NCI-H1092 (cell line): ENCODE data around the gene CTAG1B.
"Not testable (repeated sequence)": the region's sequence is repeated elsewhere in the genome, so short reads cannot be mapped to it uniquely, and the experiment has no call there.

Experiments
- DNase-seq: peaks from one replicate; lab custom pipeline; 2025; lab: John Stamatoyannopoulos, UW

The CTAG1B gene

GRCh38 chrX:154619182-154619581, at the start of gene CTAG1B:
CTAG1B (minus strand) TSS chrX:154619282; CDS start chrX:154619218, 64 bp downstream.
- not testable (repeated sequence) for DNase-seq

GRCh38 chrX:154661899-154662298, 42.8 kb upstream of the CTAG1B start:
- no peak for DNase-seq

GRCh38 chrX:154661170-154661569, 42.1 kb upstream of the CTAG1B start:
- DNase-seq = no peak

DNA sequence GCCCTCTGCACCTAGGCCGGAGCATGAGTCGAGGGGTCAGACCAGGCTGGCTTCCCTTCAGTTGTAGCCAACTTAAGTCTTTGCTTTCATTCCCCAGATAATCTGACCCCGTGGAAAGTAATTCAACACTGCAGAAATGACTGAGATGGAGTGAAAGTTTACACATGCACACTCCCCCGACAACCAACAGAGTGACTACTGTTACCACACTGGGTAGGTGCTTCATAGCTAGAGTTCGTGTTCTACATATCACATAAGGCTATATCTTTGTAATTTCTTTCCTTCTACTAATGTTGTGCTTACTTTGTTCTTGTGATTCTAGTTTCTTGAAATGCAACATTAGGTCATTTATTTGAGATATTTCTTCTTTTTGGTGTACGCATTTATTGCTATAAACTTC, 41.5 kb upstream of the CTAG1B start:
- no peak for DNase-seq

- DNase-seq = no peak
Measured at GRCh38 chrX:154658957-154659356, 39.9 kb upstream of the CTAG1B start.

DNA sequence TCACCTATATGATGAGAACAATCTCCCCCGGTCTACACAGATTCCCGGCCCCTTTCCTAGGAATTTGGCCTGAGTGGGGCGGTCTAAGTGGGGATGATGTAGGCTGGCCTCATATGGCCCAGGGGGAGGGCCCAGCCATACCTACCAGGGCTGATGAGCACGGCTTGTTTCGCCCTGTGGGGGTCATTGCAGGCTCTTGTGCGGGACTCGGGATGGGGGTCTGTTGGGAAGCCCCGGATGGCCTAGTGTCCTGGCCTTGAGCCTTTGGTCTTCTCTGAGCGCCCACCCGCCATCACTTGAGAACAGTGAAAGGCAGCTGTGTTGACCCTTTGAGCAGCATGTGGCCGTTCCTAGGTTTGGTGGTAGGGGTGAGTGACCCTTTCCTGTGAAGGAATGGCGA, 39.1 kb upstream of the CTAG1B start:
- no peak for DNase-seq

GRCh38 chrX:154657226-154657805, 38.2 kb upstream of the CTAG1B start:
- DNase-seq = no peak

GRCh38 chrX:154655786-154656185, 36.7 kb upstream of the CTAG1B start:
- no peak for DNase-seq

GRCh38 chrX:154655346-154655745, 36.3 kb upstream of the CTAG1B start:
- no peak for DNase-seq

GRCh38 chrX:154654925-154655324, 35.8 kb upstream of the CTAG1B start:
- no peak for DNase-seq

GRCh38 chrX:154654372-154654771, 35.3 kb upstream of the CTAG1B start:
- DNase-seq = no peak

- not testable (repeated sequence) for DNase-seq
Measured at GRCh38 chrX:154653413-154653812, 34.3 kb upstream of the CTAG1B start, which contains the start of gene CTAG2. CTAG2 (minus strand) TSS chrX:154653579; CDS start chrX:154653515, 64 bp downstream.

DNA sequence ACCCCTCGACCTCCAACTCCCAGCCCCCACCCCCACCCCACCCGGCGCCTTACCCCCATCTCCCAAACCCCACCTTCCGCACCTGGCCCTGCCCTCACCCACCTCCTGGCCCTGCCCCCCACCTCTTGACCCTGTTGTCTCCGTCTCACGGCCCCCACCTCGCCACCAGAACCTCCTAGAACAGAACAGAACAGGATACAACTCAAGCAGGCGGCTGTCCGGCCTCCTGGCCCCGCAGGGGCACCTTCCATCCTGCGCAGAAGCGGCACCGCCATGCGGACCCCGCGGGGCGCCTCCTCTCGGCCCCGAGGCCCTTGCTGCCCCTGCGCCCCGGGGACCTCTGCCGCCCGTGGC, 33.9 kb upstream of the CTAG1B start:
- DNase-seq = no peak

DNA sequence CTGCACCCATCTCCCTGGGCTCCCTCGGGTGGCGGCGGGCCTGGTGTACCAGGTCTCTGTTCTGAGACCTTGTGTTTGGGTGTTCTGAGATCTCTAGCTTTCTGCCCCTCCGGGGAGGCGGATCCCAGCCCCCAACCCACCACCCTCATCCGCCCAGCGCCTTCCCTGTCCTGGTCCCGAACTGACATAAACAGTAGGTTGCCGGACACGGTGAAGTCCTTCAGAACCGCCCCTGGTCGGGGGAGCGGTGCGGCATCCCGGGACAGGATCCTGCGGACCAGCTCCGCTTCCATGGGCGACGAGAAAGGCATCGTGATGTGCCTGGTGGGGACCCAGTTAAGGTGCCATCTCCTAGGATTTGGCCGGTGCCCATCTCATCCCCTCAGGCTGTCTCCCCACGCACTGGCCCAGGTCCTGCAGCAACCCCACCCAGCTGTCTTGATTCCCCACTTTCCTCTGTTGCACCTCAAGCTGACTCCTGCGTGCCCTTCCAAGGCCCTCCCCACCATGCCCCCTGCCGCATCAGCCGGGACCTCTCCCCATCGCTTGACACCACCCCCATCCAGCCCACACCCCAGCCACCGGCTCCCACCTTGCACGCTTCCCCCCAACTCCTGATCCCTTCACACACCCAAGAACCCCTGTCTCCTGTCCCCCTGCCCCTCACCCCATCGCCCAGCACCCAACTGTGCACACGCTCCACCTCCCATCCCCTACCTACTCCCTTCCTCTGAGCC, 33.4 kb upstream of the CTAG1B start:
- no peak for DNase-seq

GRCh38 chrX:154650221-154650510, 31.1 kb upstream of the CTAG1B start:
- no peak for DNase-seq

GRCh38 chrX:154649503-154650220, 30.6 kb upstream of the CTAG1B start:
- DNase-seq = no peak

DNA sequence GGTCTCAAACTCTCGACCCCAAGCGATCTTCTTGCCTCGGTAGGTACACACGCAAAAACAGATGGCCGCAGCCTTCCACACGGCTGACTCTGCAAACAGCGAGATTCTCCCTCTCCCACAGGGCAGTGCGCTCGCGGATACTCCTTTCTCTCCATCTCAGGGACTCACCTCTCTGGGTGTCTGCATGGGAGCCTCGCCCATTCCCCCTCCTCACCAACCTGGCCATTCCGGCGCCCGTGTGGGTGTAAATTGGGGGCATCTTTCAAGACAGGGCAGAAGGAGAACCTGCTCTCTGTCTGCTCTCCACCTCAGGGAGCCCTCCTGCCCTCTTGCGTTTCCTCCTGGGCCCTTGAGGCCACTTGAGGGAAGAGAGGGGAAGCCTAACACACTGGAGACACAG, 29.8 kb upstream of the CTAG1B start:
- DNase-seq = no peak

- not testable (repeated sequence) for DNase-seq
Measured at GRCh38 chrX:154645745-154646378, 26.8 kb upstream of the CTAG1B start.

GRCh38 chrX:154643708-154644107, 24.6 kb upstream of the CTAG1B start:
- DNase-seq = not testable (repeated sequence)

DNA sequence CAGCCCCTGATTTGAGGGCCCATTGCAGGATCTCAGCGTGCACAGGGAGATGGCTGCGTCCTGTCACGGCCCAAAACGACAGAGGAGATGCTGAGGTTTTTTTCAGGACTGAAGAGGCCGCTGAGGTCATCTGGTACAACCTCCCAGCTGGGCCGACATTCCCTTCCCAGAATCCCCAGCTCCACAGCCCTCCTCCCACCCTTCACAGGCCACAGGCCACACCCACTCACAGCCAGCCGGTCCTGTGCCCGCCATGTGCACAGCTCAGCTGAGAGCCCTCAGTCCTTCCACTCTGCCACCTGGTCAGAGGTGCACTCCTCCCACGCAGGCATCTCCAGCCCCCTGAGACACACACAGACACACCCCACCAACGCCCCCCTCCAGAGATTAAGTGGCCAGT, 22.7 kb upstream of the CTAG1B start:
- DNase-seq = not testable (repeated sequence)

DNA sequence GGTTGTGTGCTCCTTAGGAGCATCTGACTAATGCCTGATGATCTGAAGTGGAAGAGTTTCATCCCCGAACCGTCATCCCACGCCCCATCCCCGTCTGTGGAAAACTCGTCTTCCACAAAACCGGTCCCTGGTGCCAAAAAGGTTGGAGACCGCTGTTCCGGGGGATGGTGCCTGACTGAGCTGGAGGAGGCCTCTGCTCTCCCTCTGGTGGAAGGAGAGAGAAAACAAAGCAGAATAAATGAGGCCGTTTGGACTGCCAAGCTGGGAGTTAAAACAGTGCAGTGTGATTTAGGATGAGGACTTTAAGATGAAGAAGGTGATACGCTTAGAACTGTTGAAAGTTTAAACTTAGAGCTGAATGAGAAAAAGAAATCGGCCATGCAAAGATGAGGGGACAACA, 14.6 kb upstream of the CTAG1B start:
- not testable (repeated sequence) for DNase-seq

GRCh38 chrX:154630949-154631348, 11.9 kb upstream of the CTAG1B start:
- not testable (repeated sequence) for DNase-seq

DNA sequence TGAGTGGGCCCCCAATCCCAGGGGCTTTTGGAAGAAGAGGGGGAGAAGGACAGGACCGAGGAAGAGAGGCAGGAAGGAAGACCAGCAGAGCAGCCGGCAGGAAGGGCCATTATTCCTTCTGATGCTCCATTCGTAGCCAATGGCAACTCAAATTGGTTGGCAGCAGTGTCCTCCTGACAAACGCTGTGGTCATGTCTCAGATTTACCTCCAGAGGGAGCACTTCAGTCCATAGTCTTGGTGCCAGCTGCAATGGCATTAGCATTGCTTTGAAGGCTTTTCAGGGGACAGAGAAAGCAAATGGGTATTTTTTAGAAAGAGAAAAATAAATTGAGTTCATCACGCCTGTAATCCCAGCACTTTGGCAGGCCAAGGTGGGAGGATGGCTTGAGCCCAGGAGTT, 9.9 kb upstream of the CTAG1B start:
- not testable (repeated sequence) for DNase-seq
